Right lobe of liver (tissue), 4 donors: ENCODE measurements around the gene CFH.
"Not testable (repeated sequence)": the region's sequence is repeated elsewhere in the genome, so short reads cannot be mapped to it uniquely, and the experiment has no call there.

ENCODE experiments used
- CTCF ChIP-seq, 4 donors: fragments of 200-600 bp in 3 of 4; fragments of 450-650 bp in 1 of 4; IDR thresholded peaks; one replicate each; pipeline versions ENCODE4 v1.5.1 to v1.8.0; 2016 to 2022; ENCODE audit warnings: antibody characterized with exemption in 4 of 4, mild to moderate bottlenecking in 2 of 4
- POLR2A ChIP-seq: fragments of 450-650 bp; IDR thresholded peaks from one replicate; pipeline ENCODE4 v1.6.1; 2017; ENCODE audit warnings: antibody characterized with exemption, mild to moderate bottlenecking
- donor health status: DM: no; HTN: no; CAD: no.
- donor health status: DM: no; HTN: no; CAD: no.
- donor health status: DM: no; HTN: yes; CAD: no.

- not testable (repeated sequence) for TF ChIP-seq POLR2A; CTCF (IDR thresholded peaks at IDR 0.05)
These were observed 139.4 kb downstream of the CFH start for GRCh38 chr1:196791252-196791651.
